Neural progenitor cell (in vitro differentiated cells): ENCODE results near the gene NGRN. TPM values are rescaled to one million over a fixed set of nuclear protein-coding genes. Genes with fewer than 3 reads are reported as not detected.
"Not testable (repeated sequence)": the region's sequence is repeated elsewhere in the genome, so short reads cannot be mapped to it uniquely, and the experiment has no call there.

Experiments used
- DNase-seq: peaks from one replicate; pipeline ENCODE4 v3.0.0-alpha.2; 2016; ENCODE audit warnings: low spot score
- H2AFZ ChIP-seq: fragments of 200-600 bp; sonication (generic); replicated peaks from 2 replicates; pipeline ENCODE4 v1.6.1; 2016; ENCODE audit warnings: antibody characterized with exemption
- H3F3A ChIP-seq: fragments of 200-600 bp; sonication (generic); 2 replicates; pipeline ENCODE4 v1.6.1; 2016; ENCODE audit warnings: antibody characterized with exemption, low read depth
- H3K27ac ChIP-seq: fragments of 200-600 bp; sonication (generic); 2 replicates; pipeline ENCODE4 v1.5.1; 2016; ENCODE audit warnings: mild to moderate bottlenecking
- H3K27me3 ChIP-seq: fragments of 200-600 bp; sonication (generic); 2 replicates; pipeline ENCODE4 v1.6.1; 2016; ENCODE audit warnings: mild to moderate bottlenecking, moderate library complexity
- H3K36me3 ChIP-seq: fragments of 200-600 bp; sonication (generic); 2 replicates; pipeline ENCODE4 v1.5.1; 2016
- H3K4me1 ChIP-seq: fragments of 200-600 bp; sonication (generic); 2 replicates; pipeline ENCODE4 v1.6.1; 2016; ENCODE audit warnings: mixed run types
- H3K4me2 ChIP-seq: fragments of 200-600 bp; sonication (generic); 2 replicates; pipeline ENCODE4 v1.6.1; 2016
- H3K4me3 ChIP-seq: fragments of 200-600 bp; sonication (generic); 2 replicates; pipeline ENCODE4 v1.5.1; 2016
- H3K79me2 ChIP-seq: fragments of 200-600 bp; sonication (generic); 2 replicates; pipeline ENCODE4 v1.6.1; 2016; ENCODE audit warnings: low read depth
- H3K9ac ChIP-seq: fragments of 200-600 bp; sonication (generic); 2 replicates; pipeline ENCODE4 v1.6.1; 2016
- H3K9me3 ChIP-seq: fragments of 200-600 bp; sonication (generic); 2 replicates; pipeline ENCODE4 v1.5.1; 2016; ENCODE audit warnings: low read depth
- H4K20me1 ChIP-seq: fragments of 200-600 bp; sonication (generic); 2 replicates; pipeline ENCODE4 v1.6.1; 2016; ENCODE audit warnings: low read depth
- H3K27ac Mint-ChIP-seq: 3 replicates; pipeline ENCODE4 v1.8.0; 2021; ENCODE audit warnings: mixed read lengths
- H3K27me3 Mint-ChIP-seq: 2 replicates; pipeline ENCODE4 v1.8.0; 2022; ENCODE audit warnings: low read depth, mild to moderate bottlenecking, inconsistent platforms, moderate library complexity, mixed read lengths; ENCODE audit not compliant: insufficient read depth
- H3K36me3 Mint-ChIP-seq: 3 replicates; pipeline ENCODE4 v1.8.0; 2021; ENCODE audit warnings: mixed read lengths
- H3K4me1 Mint-ChIP-seq: 3 replicates; pipeline ENCODE4 v1.8.0; 2021; ENCODE audit warnings: mixed read lengths
- H3K4me3 Mint-ChIP-seq: 3 replicates; pipeline ENCODE4 v1.8.0; 2021; ENCODE audit warnings: mild to moderate bottlenecking, moderate library complexity, mixed read lengths
- H3K9me3 Mint-ChIP-seq: 3 replicates; pipeline ENCODE4 v1.8.0; 2020; ENCODE audit warnings: mixed read lengths
- CTCF ChIP-seq: fragments of 200-600 bp; sonication (generic); IDR thresholded peaks from 2 replicates; pipeline ENCODE4 v1.5.1; 2017; ENCODE audit warnings: antibody characterized with exemption, mild to moderate bottlenecking
- EZH2 ChIP-seq: fragments of 200-600 bp; sonication (generic); IDR thresholded peaks from 2 replicates; pipeline ENCODE4 v1.6.1; 2017; ENCODE audit warnings: antibody characterized with exemption, mild to moderate bottlenecking, moderate library complexity
- EZH2phosphoT487 ChIP-seq: fragments of 200-600 bp; sonication (generic); IDR thresholded peaks from 2 replicates; pipeline ENCODE4 v1.6.1; 2017; ENCODE audit warnings: antibody characterized with exemption
- total RNA-seq: library from RNA; depleted of rRNA; stranded (reverse); fragments of >200 nt; gene quantifications from 2 replicates; pipeline ENCODE4 v1.2.3, GENCODE V29; 2015; ENCODE audit warnings: low replicate concordance

NGRN gene
- total RNA-seq, 1 donor from 2014 or later: 47.8 TPM

DNA sequence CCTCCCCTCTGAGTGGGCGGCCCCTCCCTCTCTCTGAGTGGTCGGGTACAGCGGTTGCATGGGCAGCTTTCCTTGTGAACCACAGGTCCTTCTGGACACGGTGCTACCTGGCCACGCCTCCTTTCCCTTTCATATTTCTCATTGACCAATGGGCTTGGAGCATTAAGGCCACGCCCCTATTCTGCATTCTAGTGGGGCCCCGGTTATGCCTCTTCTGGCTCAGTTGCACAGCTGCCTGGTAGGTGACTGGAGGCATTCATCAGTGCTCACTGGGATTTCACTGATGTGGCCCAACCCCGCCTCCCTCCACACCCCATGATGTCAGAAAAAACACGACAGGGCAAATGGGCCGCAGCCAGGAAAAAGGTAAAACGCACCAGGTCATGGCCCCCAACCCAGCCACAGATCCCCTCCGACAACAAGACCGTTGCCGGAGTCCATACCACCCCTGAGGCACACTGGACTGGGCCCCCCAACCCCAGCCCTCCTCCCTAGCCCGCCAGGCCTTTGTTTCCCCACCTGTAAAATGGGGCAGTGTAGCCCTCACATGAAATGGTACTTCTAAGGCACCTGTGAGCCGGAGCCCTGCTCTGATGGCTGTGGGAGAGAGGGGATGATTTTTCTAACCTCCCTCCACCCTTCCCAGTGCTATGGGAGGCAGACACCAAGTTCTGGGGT, 26.3 kb downstream of the NGRN start:
- no peak overlapping the region for H3K4me3 ChIP-seq
- Mint-ChIP-seq H3K9me3 (no peaks in the 10 kb centered on the region), H3K4me1 (no peaks in the 10 kb centered on the region), H3K36me3 (no peaks in the 10 kb centered on the region), H3K27ac (no peak overlapping the region), H3K27me3 (peaks cover 2% of the 10 kb centered on the region), H3K4me3 (no peak overlapping the region)
- H4K20me1 ChIP-seq: no peaks in the 10 kb centered on the region
- no peaks in the 10 kb centered on the region for H3K79me2 ChIP-seq
- H3K27me3 ChIP-seq: no peaks in the 10 kb centered on the region
- no peaks in the 10 kb centered on the region for H3K4me1 ChIP-seq
- no peak overlapping the region for H3K4me2 ChIP-seq
- H3K36me3 ChIP-seq: no peaks in the 10 kb centered on the region
- H2AFZ ChIP-seq: no peak overlapping the region
- no peaks in the 10 kb centered on the region for H3K9me3 ChIP-seq
- no peak overlapping the region for H3K9ac ChIP-seq
- no peak for TF ChIP-seq EZH2
- TF ChIP-seq CTCF: no peak
- no peak for TF ChIP-seq EZH2phosphoT487
- DNase-seq: no peak
- H3K27ac ChIP-seq: no peak overlapping the region
- H3F3A ChIP-seq: peaks cover 4% of the 10 kb centered on the region

GRCh38 chr15:90293040-90293810, 27.8 kb downstream of the NGRN start:
- H2AFZ ChIP-seq: peak overlapping the region; percentile 54
- H4K20me1 ChIP-seq, H3K4me3 Mint-ChIP-seq, H3K36me3 Mint-ChIP-seq, H3K4me3 ChIP-seq, H3K27ac ChIP-seq, H3K79me2 ChIP-seq, H3K9ac ChIP-seq, H3K9me3 Mint-ChIP-seq, H3K27ac Mint-ChIP-seq, H3F3A ChIP-seq, H3K4me2 ChIP-seq, H3K4me1 ChIP-seq, H3K27me3 ChIP-seq, H3K9me3 ChIP-seq, H3K27me3 Mint-ChIP-seq, H3K4me1 Mint-ChIP-seq, H3K36me3 ChIP-seq: not testable (repeated sequence)
- peak; percentile 91 for TF ChIP-seq CTCF
- DNase-seq: peak; percentile 90

- no peaks in the 10 kb centered on the region for H3F3A ChIP-seq
- H3K4me3 ChIP-seq: no peak overlapping the region
- H3K4me1 ChIP-seq: no peaks in the 10 kb centered on the region
- H4K20me1 ChIP-seq: no peaks in the 10 kb centered on the region
- peak overlapping the region; percentile 60 for H3K27ac Mint-ChIP-seq
- H3K4me1 Mint-ChIP-seq: no peaks in the 10 kb centered on the region
- no peaks in the 10 kb centered on the region for H3K36me3 Mint-ChIP-seq
- H3K36me3 ChIP-seq: no peaks in the 10 kb centered on the region
- no peaks in the 10 kb centered on the region for H3K9me3 ChIP-seq
- no peak overlapping the region for H3K4me2 ChIP-seq
- H3K4me3 Mint-ChIP-seq: no peak overlapping the region
- H3K9me3 Mint-ChIP-seq: no peaks in the 10 kb centered on the region
- DNase-seq: no peak
- H3K27me3 ChIP-seq: no peaks in the 10 kb centered on the region
- H3K79me2 ChIP-seq: no peaks in the 10 kb centered on the region
- no peak overlapping the region for H3K9ac ChIP-seq
- no peak overlapping the region for H2AFZ ChIP-seq
- TF ChIP-seq EZH2phosphoT487: no peak
- no peak for TF ChIP-seq CTCF
- no peak for TF ChIP-seq EZH2
- H3K27me3 Mint-ChIP-seq: peaks cover 2% of the 10 kb centered on the region
- no peak overlapping the region for H3K27ac ChIP-seq
Measured at GRCh38 chr15:90294159-90294558, 28.7 kb downstream of the NGRN start.
